ENCODE measurements around the gene ADARB2. TPM values are rescaled to one million over a fixed set of nuclear protein-coding genes. Genes with fewer than 3 reads are reported as not detected.

Gene ADARB2
- total RNA-seq, 3 donors from 2014 or later (not counting 1 experiment from before 2014, with no cell fraction given): 0.27 to 0.78 (median 0.40) TPM

DNA sequence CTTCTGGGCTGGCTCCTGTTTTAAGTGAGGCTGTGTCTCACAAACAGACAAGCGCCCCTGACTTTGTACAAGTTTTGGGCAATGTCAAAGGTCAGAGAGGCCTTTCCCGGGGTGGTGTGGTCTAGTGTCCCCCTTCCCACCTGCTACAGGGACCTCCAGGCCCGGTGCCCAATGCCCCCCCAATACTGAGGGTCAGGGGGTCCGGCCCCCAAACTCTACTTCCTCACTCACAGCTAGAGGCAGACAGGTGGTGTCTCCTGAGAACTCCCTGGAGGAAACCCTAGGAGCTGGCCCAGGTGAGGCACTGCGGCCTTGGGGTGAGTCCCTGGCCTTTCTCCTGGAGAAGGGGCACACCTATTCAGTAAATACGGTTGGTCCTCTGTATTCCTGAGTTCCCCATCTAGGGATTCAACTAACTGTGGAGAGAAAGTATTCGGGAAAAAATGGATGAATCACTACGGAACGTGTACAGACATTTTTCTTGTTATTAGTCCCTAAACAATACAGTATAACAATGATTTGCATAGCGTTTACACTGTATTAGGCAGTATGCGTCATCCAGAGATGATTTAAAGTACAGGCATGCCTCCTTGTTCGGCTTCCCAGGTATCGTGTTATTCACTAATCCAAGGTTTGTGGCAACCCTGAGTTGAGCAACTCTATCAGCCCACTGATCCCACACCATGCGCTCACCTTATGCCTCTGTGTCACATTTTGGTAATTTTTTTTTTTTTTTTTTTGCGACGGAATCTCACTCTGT is 373.0 kb downstream of the ADARB2 start:
- H3K27me3 ChIP-seq (ENCODE audit: control insufficient read depth, insufficient read depth, low read length): no peaks in the 10 kb centered on the region
- H3K36me3 ChIP-seq (ENCODE audit: control insufficient read depth, insufficient read depth, low read length): no peaks in the 10 kb centered on the region
- no peak for ATAC-seq
- TF ChIP-seq, protein P1, sequence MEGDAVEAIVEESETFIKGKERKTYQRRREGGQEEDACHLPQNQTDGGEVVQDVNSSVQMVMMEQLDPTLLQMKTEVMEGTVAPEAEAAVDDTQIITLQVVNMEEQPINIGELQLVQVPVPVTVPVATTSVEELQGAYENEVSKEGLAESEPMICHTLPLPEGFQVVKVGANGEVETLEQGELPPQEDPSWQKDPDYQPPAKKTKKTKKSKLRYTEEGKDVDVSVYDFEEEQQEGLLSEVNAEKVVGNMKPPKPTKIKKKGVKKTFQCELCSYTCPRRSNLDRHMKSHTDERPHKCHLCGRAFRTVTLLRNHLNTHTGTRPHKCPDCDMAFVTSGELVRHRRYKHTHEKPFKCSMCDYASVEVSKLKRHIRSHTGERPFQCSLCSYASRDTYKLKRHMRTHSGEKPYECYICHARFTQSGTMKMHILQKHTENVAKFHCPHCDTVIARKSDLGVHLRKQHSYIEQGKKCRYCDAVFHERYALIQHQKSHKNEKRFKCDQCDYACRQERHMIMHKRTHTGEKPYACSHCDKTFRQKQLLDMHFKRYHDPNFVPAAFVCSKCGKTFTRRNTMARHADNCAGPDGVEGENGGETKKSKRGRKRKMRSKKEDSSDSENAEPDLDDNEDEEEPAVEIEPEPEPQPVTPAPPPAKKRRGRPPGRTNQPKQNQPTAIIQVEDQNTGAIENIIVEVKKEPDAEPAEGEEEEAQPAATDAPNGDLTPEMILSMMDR (IDR thresholded peaks at IDR 0.05): no peak
- WGBS (ENCODE audit: insufficient coverage): 93% methylated on average over 14 of the region's 16 CpGs
- H3K4me3 ChIP-seq (ENCODE audit: low read length): no peak overlapping the region
- H3K27ac ChIP-seq (ENCODE audit: low read length): no peak overlapping the region
- no peak for DNase-seq
- H3K4me1 Mint-ChIP-seq: no peaks in the 10 kb centered on the region
- no peak overlapping the region for H3K4me3 Mint-ChIP-seq
- no peaks in the 10 kb centered on the region for H3K9me3 Mint-ChIP-seq
- no peaks in the 10 kb centered on the region for H3K36me3 Mint-ChIP-seq
- no peaks in the 10 kb centered on the region for H3K9me3 ChIP-seq (ENCODE audit: control insufficient read depth, insufficient read depth, low read length)
- peaks cover 16 to 30% of the 10 kb centered on the region in 2 donors for H3K27me3 Mint-ChIP-seq (ENCODE audit: low read depth in 2 of 2)
- H3K4me1 ChIP-seq (ENCODE audit: control insufficient read depth, insufficient read depth, low read length): no peaks in the 10 kb centered on the region
- H3K27ac Mint-ChIP-seq: no peak overlapping the region
- intact Hi-C loops (cut with micrococcal nuclease): no loop called here

DNA sequence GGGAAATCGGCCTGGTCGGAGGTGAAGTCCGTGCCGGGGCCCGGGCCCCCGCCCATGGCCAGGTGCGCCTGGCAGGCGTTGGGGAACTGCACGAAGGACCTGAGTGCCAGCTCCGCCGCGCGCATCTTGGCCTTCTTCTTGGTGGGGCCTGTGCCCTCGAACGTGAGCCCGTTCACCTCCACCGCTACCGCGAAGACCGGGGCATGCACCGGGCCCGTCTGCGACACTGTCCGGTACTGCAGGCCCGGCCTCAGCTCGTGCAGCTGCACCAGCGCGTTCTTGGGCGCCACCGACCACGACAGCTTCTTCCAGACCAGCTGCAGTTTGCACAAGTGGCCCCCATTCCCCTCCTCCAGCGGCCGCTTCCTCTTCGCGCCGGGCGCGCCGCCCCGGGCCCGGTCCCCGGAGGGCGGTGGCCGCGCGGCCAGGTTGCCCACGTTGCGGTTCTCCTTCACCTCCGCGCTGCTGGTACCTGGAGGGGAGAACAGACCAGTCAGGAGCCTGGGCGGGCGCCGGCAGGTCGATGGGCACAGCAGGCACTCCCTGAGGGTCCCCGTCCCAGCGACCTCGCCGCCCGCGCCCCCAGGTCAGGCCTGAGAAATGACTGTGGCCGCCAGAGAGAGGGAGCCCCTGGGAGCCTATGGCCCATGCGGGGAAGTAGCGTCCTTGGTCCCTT is 373.7 kb downstream of the ADARB2 start:
- TF ChIP-seq, protein P1 (IDR thresholded peaks at IDR 0.05): no peak
- Histone ChIP-seq H3K27me3 (ENCODE audit: control insufficient read depth, insufficient read depth, low read length) (no peaks in the 10 kb centered on the region), H3K4me1 (ENCODE audit: control insufficient read depth, insufficient read depth, low read length) (no peaks in the 10 kb centered on the region), H3K36me3 (ENCODE audit: control insufficient read depth, insufficient read depth, low read length) (no peaks in the 10 kb centered on the region), H3K9me3 (ENCODE audit: control insufficient read depth, insufficient read depth, low read length) (no peaks in the 10 kb centered on the region), H3K4me3 (ENCODE audit: low read length) (no peak overlapping the region), H3K27ac (ENCODE audit: low read length) (no peak overlapping the region)
- Mint-ChIP-seq H3K36me3 (no peaks in the 10 kb centered on the region), H3K27ac (no peak overlapping the region), H3K4me1 (no peaks in the 10 kb centered on the region), H3K4me3 (no peak overlapping the region), H3K27me3 (ENCODE audit: low read depth in 2 of 2) (peaks cover 14 to 31% of the 10 kb centered on the region in 2 donors), H3K9me3 (no peaks in the 10 kb centered on the region)
- ATAC-seq: no peak
- 48% methylated on average over 63 of the region's 63 CpGs for WGBS (ENCODE audit: insufficient coverage)
- intact Hi-C loops (cut with micrococcal nuclease): no loop called here
- DNase-seq: no peak

DNA sequence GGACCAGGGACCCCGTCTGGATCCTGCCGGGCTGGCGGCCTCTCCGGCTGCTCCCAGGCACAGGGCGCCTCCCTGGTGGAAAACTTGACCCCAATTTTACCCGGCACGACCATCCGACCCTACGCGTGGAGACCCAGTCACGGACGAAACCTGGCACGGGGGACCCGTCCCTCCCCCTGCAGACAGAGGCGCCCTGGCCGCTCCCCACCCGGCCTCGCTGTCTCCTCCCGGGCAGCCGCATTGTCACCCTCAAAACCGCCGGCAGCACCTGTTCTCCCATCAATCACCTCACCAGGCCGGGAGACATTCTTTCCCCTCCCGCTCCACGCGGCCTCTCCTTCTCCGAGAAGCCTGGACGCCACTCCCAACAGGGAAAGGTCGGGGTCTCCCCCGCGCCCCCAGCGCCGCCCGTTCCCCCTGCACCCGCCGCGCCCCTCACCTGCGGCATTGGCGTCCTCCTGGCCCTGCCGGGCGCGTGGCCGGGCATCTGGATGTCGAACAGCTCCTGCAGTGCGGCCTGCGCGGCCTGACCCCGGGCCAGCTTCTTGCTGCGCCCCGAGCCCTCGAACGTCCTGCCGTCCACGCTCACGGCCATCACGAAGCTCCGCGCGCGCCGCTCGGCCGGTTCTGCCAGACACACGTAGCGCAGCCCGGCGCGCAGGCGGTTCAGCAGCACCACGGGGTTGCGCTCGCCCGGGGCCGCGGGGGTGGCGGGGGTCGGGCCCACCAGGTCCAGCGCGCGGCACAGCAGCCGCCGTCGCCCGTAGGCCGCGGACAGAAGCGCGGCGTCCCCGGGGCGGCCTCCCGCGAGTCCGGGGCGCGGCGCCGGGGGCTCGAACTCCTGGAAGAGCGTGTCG is 374.5 kb downstream of the ADARB2 start:
- no peaks in the 10 kb centered on the region for H3K9me3 ChIP-seq (ENCODE audit: control insufficient read depth, insufficient read depth, low read length)
- Mint-ChIP-seq H3K4me1 (no peaks in the 10 kb centered on the region), H3K4me3 (no peak overlapping the region), H3K36me3 (no peaks in the 10 kb centered on the region), H3K27me3 (ENCODE audit: low read depth in 2 of 2) (peaks cover 11 to 31% of the 10 kb centered on the region in 2 donors), H3K27ac (no peak overlapping the region), H3K9me3 (no peaks in the 10 kb centered on the region)
- ATAC-seq: no peak
- no peak for DNase-seq
- no peaks in the 10 kb centered on the region for H3K4me1 ChIP-seq (ENCODE audit: control insufficient read depth, insufficient read depth, low read length)
- TF ChIP-seq, protein P1 (IDR thresholded peaks at IDR 0.05): no peak
- no peaks in the 10 kb centered on the region for H3K36me3 ChIP-seq (ENCODE audit: control insufficient read depth, insufficient read depth, low read length)
- no peak overlapping the region for H3K27ac ChIP-seq (ENCODE audit: low read length)
- no peaks in the 10 kb centered on the region for H3K27me3 ChIP-seq (ENCODE audit: control insufficient read depth, insufficient read depth, low read length)
- WGBS (ENCODE audit: insufficient coverage): 60% methylated on average over 101 of the region's 101 CpGs
- intact Hi-C loops (cut with micrococcal nuclease): no loop called here
- H3K4me3 ChIP-seq (ENCODE audit: low read length): no peak overlapping the region
